ENCODE results near the gene HMG20A. TPM values are rescaled to one million over a fixed set of nuclear protein-coding genes. Genes with fewer than 3 reads are reported as not detected.

HMG20A gene
- total RNA-seq, 1 experiment from 2014 or later, result 60.2 TPM

GRCh38 chr15:77461486-77461885 is 40.8 kb downstream of the HMG20A start:
- no peak overlapping the region for H3K4me2 ChIP-seq (ENCODE audit: insufficient read depth, insufficient read length, low read length)
- H2BK5ac ChIP-seq (ENCODE audit: insufficient read length, low read length), result no peak overlapping the region
- Mint-ChIP-seq H3K27me3 (ENCODE audit: low read depth) (no peaks in the 10 kb centered on the region), H3K36me3 (ENCODE audit: insufficient read depth in 1 of 3, low read depth in 3 of 3) (peaks cover 7 to 26% (median 14%) of the 10 kb centered on the region in 3 experiments; a peak in 6 of 7 replicates), H3K4me1 (peaks cover 13% of the 10 kb centered on the region in 2 experiments), H3K27ac (no peak overlapping the region), H3K9me3 (no peaks in the 10 kb centered on the region), H3K4me3 (no peak overlapping the region)
- H3K27ac ChIP-seq (ENCODE audit: insufficient read length, low read depth, low read length), result no peak overlapping the region
- no peak overlapping the region for H3T11ph ChIP-seq (ENCODE audit: low read length)
- no peak for DNase-seq
- TF ChIP-seq CTCF (conservative IDR thresholded peaks at IDR 0.05), result no peak
- H3K4ac ChIP-seq (ENCODE audit: low read depth, low read length), result no peak overlapping the region
- H2BK12ac ChIP-seq (ENCODE audit: insufficient read length, low read depth, low read length), result no peak overlapping the region
- H3K23ac ChIP-seq (ENCODE audit: insufficient read length, low read depth, low read length), result no peak overlapping the region
- no peak overlapping the region for H2AK5ac ChIP-seq (ENCODE audit: insufficient read length, low read length)
- no peaks in the 10 kb centered on the region for H3K23me2 ChIP-seq (ENCODE audit: insufficient read length, low read depth, low read length, poor library complexity, severe bottlenecking)
- no peaks in the 10 kb centered on the region for H3K79me2 ChIP-seq (ENCODE audit: insufficient read depth, low read length)
- no peak overlapping the region for H3K56ac ChIP-seq (ENCODE audit: insufficient read length, low read depth, low read length)
- H3K9ac ChIP-seq (ENCODE audit: extremely low read depth, insufficient read length, low read length), result no peak overlapping the region
- H2BK120ac ChIP-seq (ENCODE audit: low read depth, low read length, poor library complexity, severe bottlenecking), result no peak overlapping the region
- no peak overlapping the region for H4K8ac ChIP-seq (replicated peaks; ENCODE audit: insufficient read length, low read depth, low read length)
- no peaks in the 10 kb centered on the region for H3K79me1 ChIP-seq (ENCODE audit: insufficient read depth, low read depth, low read length, poor library complexity, severe bottlenecking)
- no peaks in the 10 kb centered on the region; the same call in 1 of the 2 replicates for H3K4me1 ChIP-seq (ENCODE audit: insufficient read depth, low read length)
- no peak overlapping the region for H4K91ac ChIP-seq (ENCODE audit: insufficient read length, low read depth, low read length)
- H4K5ac ChIP-seq (ENCODE audit: insufficient read length, low read depth, low read length), result no peak overlapping the region
- no peak overlapping the region for H3K14ac ChIP-seq (ENCODE audit: insufficient read depth, low read length)
- no peak overlapping the region for H2BK15ac ChIP-seq (ENCODE audit: low read depth, low read length)
- no peaks in the 10 kb centered on the region for H3K9me3 ChIP-seq (ENCODE audit: control insufficient read depth, low read depth, low read length)
- H2BK20ac ChIP-seq (ENCODE audit: low read depth, low read length, poor library complexity, severe bottlenecking), result no peak overlapping the region
- H3K18ac ChIP-seq (ENCODE audit: insufficient read length, low read depth, low read length), result no peak overlapping the region
- H3K27me3 ChIP-seq (ENCODE audit: insufficient read depth, low read length), result no peaks in the 10 kb centered on the region
- no peaks in the 10 kb centered on the region for H4K20me1 ChIP-seq (ENCODE audit: control insufficient read depth, insufficient read depth, insufficient read length)
- H2AFZ ChIP-seq (ENCODE audit: low read length), result no peak overlapping the region

Measured in H9 (cell line).